HG03521 (cell line): ENCODE measurements around the gene WDR37.
"Not testable (repeated sequence)": the region's sequence is repeated elsewhere in the genome, so short reads cannot be mapped to it uniquely, and the experiment has no call there.

Source experiments
- ATAC-seq: cut with Tn5 transposase; IDR thresholded peaks from one replicate; pipeline ENCODE4 v1.9.1; 2021; ENCODE audit warnings: mild to moderate bottlenecking, moderate library complexity; ENCODE audit not compliant: unreplicated experiment

The WDR37 gene

GRCh38 chr10:1056326-1057105 is at the start of gene WDR37:
Gene WDR37 (plus strand): TSS chr10:1056385. CDS start chr10:1072156, 15,771 bp downstream.
- ATAC-seq: peak; percentile 91

GRCh38 chr10:1006573-1006972 is 49.6 kb upstream of the WDR37 start:
- no peak for ATAC-seq

- no peak for ATAC-seq
These were observed 48.6 kb upstream of the WDR37 start for GRCh38 chr10:1007583-1007982.

- ATAC-seq: no peak
These were observed 47.1 kb upstream of the WDR37 start for GRCh38 chr10:1009071-1009494.

- ATAC-seq: not testable (repeated sequence)
These were observed 46.2 kb upstream of the WDR37 start for GRCh38 chr10:1009947-1010346.

DNA sequence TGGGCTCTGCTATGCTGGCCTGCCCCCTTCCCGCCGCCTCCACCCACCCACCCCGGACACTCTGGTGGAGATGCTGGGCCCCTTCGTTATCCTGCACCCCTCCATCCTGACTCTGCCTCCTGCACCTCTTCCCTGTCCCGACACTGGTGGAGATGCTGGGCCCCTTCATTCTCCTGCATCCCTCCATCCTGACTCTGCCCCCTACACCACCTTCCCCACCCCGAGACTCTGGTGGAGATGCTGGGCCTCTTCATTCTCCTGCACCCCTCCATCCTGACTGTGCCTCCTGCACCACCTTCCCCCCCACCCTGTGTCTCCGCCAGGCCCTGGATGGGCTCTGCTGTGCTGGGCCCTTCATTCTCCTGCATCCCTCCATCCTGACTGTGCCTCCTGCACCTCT is 45.5 kb upstream of the WDR37 start:
- ATAC-seq: no peak

- no peak for ATAC-seq
These were observed 44.5 kb upstream of the WDR37 start for GRCh38 chr10:1011696-1012095.

DNA sequence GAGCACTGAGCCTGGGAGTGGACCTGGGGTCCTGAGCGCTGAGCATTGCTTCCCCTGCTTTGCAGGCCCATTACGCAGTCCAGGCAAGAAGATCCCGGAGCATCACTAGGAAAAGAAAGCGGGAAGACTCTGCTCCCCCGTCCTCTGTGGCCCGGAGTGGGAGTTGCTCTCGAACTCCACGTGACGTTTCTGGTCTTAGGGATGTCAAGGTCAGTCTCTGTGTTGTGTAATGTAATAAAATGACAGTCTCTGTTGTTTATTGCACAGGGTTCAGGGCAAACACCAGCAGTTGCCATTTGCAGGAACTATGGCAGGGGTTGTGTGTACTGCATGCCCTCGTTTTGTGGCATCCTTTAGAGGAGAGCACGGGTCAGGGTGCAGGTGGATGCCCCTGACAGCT is 40.5 kb upstream of the WDR37 start:
- no peak for ATAC-seq

GRCh38 chr10:1019362-1019761 is 36.8 kb upstream of the WDR37 start:
- ATAC-seq: no peak

GRCh38 chr10:1020460-1020859 is 35.7 kb upstream of the WDR37 start:
- ATAC-seq: no peak

GRCh38 chr10:1020958-1021357 is 35.2 kb upstream of the WDR37 start:
- ATAC-seq: no peak

- no peak for ATAC-seq
These were observed 33.8 kb upstream of the WDR37 start for GRCh38 chr10:1022413-1022812.

- ATAC-seq: no peak
These were observed 32.1 kb upstream of the WDR37 start for GRCh38 chr10:1024103-1024502.

GRCh38 chr10:1025683-1026082 is 30.5 kb upstream of the WDR37 start, which contains the start of gene IDI2:
Gene IDI2 (minus strand): TSS chr10:1025859. CDS start chr10:1024723, 1,136 bp downstream.
- no peak for ATAC-seq

- ATAC-seq: no peak
These were observed 29.6 kb upstream of the WDR37 start for GRCh38 chr10:1026578-1026977.

- ATAC-seq: no peak
These were observed 26.3 kb upstream of the WDR37 start for GRCh38 chr10:1029838-1030237.

DNA sequence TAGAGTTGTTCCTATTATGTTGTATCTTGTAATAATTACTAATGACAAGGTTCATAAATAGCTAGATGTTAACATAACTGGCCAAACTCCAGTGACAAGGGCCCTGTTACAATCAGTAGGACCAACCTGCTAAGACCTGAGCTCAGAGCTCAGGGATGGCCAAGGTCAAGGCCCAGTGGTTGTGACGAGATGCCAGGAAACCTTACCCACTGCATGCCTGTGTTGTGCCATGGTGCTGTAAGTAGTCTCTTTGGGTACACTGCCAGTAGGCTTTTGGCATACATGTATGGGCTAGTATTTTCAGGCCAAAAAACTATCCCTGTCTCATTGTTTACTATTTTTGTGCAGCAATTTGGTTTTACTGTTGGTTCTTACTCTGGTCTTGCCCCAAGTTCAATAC is 22.6 kb upstream of the WDR37 start:
- ATAC-seq: no peak

GRCh38 chr10:1034758-1035157 is 21.4 kb upstream of the WDR37 start:
- no peak for ATAC-seq

DNA sequence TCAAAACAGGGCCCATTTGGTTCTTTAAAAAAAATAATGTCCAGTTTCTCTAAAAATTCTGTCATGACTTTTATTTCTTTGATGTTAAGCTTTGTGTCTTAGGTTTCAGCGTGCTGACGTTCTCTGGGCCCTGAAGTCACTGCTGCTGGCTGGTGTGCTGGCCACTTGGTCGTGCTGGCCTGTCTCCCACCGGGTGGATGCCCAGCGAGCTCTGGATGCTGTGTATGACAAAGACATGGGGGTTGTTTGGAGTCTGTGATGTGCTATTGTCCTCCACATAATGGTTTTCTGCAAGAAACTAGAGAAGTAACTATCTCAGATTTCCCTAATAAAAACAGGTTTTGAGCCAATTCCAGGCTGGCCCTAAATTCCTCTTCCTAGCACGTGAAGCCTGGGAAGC is 21.0 kb upstream of the WDR37 start:
- no peak for ATAC-seq

DNA sequence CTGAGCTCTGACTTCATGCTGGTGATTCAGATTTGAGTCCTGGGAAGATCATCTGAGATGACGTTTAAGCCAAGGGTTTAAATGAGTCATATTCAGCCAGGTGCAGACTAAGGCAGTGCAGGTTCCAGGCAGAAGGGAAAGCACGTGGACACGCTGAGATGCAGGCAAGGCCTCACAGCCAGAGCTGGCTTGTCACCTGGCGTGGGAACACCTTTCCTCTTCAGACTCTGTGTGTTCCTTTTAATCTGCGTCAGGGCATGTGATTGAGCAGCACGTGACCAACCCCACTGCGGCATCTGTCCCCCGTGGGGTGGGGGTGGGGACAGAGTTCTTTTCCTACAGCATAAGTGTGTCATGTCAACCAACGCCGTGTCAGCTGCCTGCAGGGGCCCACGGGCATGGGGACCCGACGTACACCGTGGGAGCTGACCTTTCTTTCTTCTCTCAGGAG is 19.8 kb upstream of the WDR37 start:
- no peak for ATAC-seq

DNA sequence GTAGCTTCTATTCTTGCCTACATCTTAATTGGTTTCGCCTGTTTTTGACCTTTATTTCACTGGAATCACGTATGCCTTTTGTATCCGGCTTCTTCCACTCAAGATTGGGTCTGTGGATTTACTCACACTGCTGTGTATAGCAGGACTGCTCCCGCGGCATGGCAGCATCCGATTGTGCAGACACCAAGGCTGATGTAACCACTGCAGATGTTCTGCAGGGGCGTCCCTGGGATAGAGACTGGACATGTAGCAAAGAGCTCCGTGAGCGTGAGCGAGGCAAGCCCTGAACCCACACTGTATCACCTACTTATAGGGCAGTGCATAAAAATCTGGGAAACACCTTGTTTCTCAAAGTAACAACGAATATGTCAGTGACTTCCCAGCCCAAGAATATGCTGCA is 19.1 kb upstream of the WDR37 start:
- no peak for ATAC-seq

DNA sequence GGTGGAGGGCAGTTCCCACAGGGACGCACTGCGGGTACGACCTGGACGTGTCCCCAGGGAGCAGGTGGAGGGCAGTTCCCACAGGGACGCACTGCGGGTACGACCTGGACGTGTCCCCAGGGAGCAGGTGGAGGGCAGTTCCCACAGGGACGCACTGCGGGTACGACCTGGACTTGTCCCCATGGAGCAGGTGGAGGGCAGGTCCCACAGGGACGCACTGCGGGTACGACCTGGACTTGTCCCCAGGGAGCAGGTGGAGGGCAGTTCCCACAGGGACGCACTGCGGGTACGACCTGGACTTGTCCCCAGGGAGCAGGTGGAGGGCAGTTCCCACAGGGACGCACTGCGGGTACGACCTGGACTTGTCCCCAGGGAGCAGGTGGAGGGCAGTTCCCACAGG is 17.4 kb upstream of the WDR37 start:
- ATAC-seq: not testable (repeated sequence)

DNA sequence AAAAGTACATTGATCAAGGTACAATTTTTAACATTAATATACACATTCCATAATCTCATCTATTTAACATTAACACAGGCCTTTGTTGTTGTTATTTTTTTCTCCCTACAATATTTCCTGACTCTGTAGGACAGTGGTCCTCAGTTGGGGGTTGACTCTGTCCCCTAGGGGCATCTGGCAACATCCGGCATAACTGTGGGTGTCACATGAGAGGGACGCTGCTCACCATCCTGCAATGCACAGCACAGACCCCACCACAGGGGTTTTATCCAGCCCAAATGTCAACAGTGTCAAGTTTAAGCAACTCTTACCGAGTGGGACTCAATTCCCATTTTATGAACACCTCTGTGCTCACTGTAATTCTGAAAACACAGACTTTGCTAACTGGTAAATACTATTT is 16.1 kb upstream of the WDR37 start:
- no peak for ATAC-seq
